HG03159 (cell line): Measurements from ENCODE around the gene RNF186.

Source experiments
- ATAC-seq: cut with Tn5 transposase; IDR thresholded peaks from one replicate; pipeline ENCODE4 v1.9.1; 2021; ENCODE audit warnings: mild to moderate bottlenecking, moderate library complexity; ENCODE audit not compliant: unreplicated experiment

Gene RNF186

DNA sequence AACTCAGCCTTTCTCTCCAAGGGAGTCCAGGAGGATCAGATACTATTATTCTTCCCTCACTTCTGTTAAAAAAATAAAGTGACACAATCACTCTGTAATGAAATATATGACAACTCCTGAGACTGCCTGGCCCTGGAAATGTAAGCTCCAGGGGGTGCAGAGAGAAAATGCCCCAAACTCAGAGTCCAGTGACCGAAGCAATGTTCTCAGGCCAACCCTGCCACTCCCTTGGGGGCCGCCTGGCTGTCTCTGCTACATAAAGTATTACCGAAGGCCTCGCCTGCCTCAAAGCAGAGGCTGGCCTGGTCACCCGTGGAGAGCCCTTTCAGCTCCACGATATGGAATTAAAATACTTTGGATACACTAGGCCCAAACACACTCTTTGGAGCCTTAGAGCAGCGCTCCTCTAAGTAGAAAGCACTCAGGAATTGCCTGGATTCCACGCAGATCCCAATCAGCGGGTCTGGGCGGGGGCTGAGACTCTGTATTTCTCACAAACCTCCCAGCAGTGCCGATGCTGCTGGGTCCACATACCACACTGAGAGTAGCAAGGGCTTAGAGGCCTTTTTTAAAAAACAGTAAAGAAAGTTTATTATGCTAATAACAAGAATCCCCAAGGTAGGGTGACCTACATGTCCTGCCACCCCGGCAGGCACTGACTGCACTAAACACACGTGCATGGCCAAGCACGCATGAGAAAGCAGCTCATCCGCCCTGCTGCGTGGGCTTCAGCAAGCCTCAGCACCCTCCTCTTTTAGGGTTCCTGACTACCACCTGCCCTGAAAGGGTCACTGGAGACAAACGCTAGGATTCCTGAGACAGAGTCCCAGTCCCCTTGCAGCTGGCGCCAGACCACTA is 46.5 kb downstream of the RNF186 start:
- no peak for ATAC-seq

- ATAC-seq = no peak
Measured at GRCh38 chr1:19765623-19766022, 49.5 kb downstream of the RNF186 start.

DNA sequence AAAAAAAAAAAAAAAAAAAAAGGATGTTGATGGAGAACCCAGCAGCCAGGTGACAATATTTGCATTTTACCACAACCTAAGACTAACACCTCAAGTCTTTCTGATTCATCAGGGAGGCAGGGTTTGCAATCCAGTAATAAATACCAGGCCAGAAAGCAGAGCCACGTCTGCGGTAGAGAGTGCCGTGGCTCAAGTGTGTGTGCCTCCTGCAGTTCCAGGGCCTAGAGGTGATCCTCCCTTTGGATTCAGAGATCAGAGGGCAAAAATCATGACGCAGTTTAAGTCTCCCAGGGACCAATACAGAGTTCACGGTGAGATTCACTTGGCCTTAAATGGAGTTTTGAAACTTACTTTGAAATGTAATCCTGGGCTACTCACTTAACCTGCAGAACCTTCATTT is 50.2 kb downstream of the RNF186 start:
- ATAC-seq = no peak
